Fibroblast of mammary gland (primary cell): Measurements from ENCODE around the gene LSM7.

Experiments
- DNase-seq: peaks from one replicate; pipeline ENCODE4 v3.0.0-alpha.2; 2010; ENCODE audit warnings: low read depth
- H3K4me3 ChIP-seq: 2 replicates; pipeline ENCODE4 v1.5.1; 2011; ENCODE audit warnings: low read depth, mild to moderate bottlenecking, low read length, moderate library complexity; ENCODE audit not compliant: control insufficient read depth
- TF ChIP-seq, protein P1 (sequence below): conservative IDR thresholded peaks from 2 replicates; pipeline ENCODE4 v1.5.1; 2011; ENCODE audit warnings: low read depth, low read length, inconsistent platforms; ENCODE audit not compliant: control insufficient read depth, insufficient read depth

Gene LSM7

DNA sequence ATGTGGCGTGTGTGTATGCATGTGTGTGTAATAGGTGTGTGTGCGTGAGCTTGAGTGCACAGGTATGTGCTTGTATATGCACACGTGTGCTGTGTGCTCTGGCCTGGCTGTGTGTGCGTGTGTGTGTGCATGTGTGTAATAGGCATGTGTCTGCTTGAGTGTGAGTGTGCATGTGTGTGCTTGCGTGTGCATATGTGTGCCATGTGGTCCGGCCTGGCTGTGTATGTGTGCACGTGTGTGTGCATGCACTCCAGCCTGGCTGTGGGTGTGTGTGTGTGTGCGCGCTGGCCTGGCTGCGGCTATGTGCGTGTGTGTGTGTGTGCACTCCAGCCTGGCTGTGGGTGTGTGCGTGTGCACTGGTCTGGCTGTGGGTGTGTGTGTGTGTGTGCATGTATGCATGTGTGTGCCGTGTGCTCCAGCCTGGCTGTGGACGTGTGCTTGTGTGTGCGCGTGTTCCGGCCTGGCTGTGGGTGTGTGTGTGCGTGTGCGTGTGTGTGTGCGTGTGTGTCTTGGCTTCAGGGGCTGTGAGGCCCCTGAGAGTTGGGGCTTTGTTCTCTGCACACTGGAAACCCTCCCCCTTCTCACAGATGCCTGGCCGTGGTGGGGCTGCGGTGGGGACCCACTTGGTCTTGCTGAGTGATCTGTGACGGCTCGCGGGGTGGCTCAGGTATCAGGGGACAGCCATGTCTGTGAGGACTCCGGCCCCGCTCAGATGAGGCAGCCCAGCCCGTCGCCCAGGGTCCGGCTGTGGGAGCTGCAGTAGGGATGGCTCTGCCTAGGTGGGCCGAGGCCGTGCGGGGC lies 8.3 kb upstream of the LSM7 start:
- DNase-seq = no peak
- TF ChIP-seq, protein P1, sequence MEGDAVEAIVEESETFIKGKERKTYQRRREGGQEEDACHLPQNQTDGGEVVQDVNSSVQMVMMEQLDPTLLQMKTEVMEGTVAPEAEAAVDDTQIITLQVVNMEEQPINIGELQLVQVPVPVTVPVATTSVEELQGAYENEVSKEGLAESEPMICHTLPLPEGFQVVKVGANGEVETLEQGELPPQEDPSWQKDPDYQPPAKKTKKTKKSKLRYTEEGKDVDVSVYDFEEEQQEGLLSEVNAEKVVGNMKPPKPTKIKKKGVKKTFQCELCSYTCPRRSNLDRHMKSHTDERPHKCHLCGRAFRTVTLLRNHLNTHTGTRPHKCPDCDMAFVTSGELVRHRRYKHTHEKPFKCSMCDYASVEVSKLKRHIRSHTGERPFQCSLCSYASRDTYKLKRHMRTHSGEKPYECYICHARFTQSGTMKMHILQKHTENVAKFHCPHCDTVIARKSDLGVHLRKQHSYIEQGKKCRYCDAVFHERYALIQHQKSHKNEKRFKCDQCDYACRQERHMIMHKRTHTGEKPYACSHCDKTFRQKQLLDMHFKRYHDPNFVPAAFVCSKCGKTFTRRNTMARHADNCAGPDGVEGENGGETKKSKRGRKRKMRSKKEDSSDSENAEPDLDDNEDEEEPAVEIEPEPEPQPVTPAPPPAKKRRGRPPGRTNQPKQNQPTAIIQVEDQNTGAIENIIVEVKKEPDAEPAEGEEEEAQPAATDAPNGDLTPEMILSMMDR = no peak
- no peak overlapping the region for H3K4me3 ChIP-seq

DNA sequence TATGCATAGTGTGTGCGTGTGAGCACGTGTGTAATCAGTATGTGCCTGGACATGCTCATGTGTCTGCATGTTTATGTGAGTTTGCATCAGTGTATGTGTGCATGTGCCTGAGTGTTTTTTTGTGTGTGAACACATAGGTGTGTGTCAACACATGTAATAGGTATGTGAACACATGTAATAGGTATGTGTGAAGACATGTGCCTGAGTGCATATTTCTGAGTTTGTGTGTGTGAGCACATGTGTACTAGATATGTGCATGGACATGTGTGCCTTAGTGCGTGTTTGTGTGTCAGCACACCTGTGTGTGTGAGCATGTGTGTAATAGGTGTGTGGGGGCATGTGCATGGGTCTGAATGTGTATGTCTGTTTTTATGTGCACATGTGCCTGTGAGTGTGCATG lies 7.5 kb upstream of the LSM7 start:
- DNase-seq = no peak
- no peak overlapping the region for H3K4me3 ChIP-seq
- TF ChIP-seq, protein P1 = no peak

DNA sequence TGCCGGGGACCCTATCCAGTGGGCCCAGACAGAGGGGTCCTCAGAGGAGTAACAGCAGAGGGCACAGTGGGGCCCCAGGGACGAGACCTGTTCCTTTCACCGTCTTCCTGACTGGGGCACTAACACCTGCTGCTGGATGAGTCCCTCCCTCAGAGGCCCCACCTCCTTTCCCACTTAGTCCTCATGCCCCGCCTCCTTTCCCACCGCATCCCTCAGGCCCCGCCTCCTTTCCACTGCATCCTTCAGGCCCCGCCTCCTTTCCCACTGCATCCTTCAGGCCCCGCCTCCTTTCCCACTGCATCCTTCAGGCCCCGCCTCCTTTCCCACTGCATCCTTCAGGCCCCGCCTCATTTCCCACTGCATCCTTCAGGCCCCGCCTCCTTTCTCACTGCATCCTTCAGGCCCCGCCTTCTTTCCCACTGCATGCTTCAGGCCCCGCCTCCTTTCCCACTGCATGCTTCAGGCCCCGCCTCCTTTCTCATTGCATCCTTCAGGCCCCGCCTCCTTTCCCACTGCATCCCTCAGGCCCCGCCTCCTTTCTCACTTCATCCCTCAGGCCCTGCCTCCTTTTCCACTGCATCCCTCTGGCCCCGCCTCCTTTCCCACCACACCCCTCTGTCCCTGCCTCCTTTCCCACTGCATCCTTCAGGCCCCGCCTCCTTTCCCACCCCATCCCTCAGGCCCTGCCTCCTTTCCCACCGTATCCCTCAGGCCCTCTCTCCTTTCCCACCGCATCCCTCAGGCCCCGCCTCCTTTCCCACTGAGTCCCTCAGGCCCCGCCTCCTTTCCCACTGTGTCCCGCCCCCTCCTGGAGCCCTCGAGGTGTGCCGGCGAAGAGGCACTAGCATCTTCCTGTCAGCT lies 6.8 kb upstream of the LSM7 start:
- H3K4me3 ChIP-seq = no peak overlapping the region
- TF ChIP-seq, protein P1 = no peak
- no peak for DNase-seq

DNA sequence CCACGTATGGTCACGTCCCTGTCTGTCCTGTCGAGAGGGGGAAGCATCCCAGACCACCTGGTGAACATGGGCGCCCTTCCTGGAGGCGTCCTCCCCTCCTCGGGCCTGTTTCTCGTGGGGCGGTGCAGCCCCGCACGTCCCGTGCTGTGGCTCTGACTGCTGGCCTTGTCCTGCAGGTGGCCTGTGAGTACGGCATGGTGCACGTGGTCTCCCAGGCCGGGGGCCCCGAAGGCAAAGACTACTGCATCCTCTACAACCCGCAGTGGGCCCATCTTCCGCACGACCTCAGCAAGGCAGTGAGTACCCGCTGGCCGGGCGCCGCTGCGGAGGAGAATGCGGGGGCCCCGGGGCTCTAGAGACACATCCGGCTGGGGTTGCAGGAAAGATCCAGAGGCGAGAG lies 6.0 kb upstream of the LSM7 start:
- TF ChIP-seq, protein P1 = no peak
- no peak for DNase-seq
- no peak overlapping the region for H3K4me3 ChIP-seq

DNA sequence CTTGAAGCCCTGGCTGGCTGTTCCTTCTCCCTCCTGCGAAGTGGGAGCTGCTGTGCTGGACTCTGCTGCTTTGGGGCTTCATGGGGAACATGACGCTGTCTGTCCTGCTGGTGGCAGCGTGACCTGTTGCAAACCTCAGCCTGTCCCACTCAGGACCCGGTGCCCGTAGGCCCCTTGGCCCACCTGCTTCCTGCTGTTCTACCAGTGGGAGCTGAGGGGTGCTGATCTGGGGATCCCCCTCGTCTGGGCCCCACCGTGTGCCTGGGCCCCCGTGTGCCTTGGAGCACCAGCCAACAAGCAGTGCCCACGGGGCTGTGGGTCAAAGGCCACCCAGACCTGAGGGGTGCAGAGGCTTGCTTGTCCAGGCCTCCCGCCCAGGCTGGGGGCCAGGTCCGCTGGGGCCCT lies 5.4 kb upstream of the LSM7 start:
- no peak for DNase-seq
- no peak overlapping the region for H3K4me3 ChIP-seq
- TF ChIP-seq, protein P1 = no peak

DNA sequence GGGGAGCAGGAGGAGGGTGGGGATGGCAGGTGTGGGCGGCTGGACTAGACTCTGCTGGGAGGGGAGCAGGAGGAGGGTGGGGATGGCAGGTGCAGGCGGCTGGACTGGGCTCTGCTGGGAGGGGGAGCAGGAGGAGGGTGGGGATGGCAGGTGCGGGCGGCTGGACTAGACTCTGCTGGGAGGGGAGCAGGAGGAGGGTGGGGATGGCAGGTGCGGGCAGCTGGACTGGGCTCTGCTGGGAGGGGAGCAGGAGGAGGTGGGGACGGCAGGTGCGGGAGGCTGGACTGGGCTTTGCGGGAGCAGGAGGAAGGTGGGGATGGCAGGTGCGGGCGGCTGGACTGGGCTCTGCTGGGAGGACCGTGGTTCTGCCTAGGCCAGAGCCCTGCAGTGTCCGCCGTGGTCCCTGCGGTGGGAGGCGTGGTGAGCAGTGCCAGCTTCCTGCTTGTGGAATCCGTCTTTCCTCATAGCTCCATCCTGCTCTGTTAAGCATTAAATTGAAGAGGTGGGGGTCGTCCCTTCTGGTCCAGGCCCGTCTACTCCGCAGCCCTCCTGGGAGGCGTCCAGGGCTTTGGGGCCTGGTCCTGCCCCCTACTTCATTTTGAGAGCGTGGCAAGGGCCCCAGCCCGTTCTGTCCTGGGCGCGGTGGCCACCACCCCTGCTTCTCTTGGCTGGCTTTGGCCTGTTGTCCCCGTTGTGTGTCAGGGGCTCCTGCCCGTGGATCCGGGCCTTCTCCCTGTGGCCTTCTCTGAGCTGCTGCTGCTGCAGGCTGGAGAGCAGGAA lies 4.8 kb upstream of the LSM7 start:
- no peak for DNase-seq
- TF ChIP-seq, protein P1 = no peak
- H3K4me3 ChIP-seq = no peak overlapping the region
